HG03521 (cell line): ENCODE measurements around the gene STK38.

Experiments
- ATAC-seq: cut with Tn5 transposase; IDR thresholded peaks from one replicate; pipeline ENCODE4 v1.9.1; 2021; ENCODE audit warnings: mild to moderate bottlenecking, moderate library complexity; ENCODE audit not compliant: unreplicated experiment

Gene STK38

DNA sequence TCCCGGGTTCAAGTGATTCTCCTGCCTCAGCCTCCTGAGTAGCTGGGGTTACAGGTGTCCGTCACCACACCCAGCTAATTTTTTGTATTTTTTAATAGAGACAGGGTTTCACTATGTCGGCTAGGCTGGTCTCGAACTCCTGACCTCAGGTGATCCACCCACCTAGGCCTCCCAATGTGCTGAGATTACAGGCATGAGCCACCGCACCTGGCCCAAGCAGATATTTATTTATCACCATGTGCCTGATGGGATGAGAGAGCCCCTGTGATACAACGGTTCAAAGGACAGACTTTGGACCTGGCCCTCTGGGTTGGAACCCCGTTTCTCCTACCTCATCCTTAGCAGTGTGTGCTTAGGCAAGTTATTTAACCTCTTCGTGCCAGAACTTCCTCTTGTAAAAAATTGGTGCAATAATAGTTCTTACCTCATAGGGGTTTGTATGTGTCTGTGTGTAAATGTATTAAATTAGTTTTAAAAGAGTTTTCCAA is 19.2 kb upstream of the STK38 start:
- no peak for ATAC-seq

GRCh38 chr6:36563928-36564284 is 16.6 kb upstream of the STK38 start:
- ATAC-seq, result no peak

- no peak for ATAC-seq
Observed at GRCh38 chr6:36563237-36563927, 16.1 kb upstream of the STK38 start.

- no peak for ATAC-seq
Observed at GRCh38 chr6:36560822-36561221, 13.5 kb upstream of the STK38 start.

DNA sequence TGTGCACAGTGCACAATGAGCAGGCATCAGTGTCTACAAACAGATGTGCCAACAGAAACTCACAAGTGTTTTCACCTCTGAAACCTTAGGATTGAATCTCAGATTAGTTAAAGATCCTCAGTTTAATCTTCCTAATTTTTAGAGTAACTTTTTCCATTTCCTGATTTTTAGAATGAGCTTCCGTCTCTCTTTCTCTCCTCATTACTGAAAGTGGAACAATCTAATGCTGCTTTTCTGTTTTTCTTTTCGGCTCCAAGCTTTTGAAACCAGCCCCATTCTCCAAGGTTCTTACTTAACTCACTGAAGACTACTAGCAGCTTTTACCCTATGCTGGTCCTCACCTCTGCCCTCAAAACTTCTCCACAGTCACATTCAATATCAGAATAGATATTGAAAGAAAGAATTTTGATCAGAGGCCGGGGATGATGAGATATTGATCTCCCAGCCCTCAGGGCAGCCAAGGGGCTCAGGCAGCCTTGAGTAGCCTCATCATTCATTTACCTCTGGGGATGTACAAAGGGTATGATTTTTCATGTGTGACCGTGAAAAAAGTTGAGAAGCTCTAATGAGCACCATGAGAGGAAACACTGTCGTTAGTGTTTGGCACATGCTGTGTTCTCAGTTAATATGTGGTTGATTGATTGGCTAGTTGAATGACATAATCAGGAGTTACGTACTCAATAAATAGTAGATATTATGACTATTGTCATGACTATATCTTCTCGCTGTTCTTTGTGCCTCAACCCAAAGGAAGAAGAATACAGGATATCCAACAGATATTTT is 11.9 kb upstream of the STK38 start:
- ATAC-seq, result no peak

- ATAC-seq, result no peak
Observed at GRCh38 chr6:36556281-36556680, 9.0 kb upstream of the STK38 start.

DNA sequence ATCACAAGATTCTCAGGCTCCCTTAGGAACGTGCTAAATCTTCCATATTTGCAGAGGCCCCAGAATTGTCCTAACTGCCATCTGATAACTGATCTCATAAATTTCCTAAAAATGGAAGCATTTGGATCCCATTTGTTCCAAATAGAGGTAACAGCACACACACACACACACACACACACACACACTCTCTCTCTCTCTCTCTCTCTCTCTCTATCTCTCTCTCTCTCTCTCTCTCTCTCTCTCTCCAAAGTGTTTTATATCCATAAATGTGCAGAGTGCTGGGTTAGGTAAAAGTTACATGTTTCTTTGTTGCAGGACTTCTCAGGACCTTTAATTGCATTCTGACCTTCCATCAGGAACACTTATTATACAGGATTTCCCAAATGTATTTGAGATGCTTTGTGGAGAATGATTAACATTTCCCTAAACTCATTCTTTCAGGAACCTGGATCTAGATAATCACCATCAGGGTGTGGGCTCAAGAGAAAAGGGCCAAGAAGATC is 8.5 kb upstream of the STK38 start:
- ATAC-seq, result no peak

- no peak for ATAC-seq
Observed at GRCh38 chr6:36550473-36551000, 3.3 kb upstream of the STK38 start.

- no peak for ATAC-seq
Observed at GRCh38 chr6:36548401-36548743, 1.1 kb upstream of the STK38 start.

DNA sequence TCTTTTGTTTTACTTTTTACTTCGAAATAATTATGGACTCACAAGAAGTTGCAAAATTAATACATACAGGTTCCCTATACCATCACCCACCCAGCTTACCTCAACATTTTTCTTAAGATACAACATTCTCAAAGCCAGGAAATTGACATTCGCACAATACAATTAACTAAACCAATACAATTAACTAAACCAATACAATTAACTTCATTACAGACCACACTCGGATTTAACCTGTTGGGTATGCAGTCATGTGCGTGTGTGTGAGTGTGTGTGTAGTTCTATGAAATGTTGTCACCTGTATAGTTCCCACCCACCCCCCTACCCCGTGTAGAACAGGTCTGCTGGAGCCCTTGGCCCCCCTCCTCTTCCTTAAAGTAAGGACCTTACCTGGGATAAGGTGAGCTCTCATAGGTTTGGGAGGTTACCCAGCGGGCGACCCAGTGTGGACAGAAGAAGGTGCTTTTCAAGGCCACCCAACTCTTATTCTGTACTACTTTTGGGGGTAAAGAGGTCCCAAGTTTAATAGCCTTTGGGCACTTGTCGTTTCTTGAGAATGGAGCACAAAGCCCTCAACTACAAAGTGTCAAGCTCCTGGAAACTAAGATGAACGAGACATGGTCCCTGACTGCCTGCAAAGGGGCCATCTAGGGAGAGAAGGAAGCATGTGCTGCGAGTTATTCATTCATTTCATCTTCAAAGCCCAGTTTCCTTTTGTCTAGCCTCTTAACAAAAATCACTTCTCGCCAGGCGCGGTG is 544 bp upstream of the STK38 start:
- ATAC-seq, result no peak

DNA sequence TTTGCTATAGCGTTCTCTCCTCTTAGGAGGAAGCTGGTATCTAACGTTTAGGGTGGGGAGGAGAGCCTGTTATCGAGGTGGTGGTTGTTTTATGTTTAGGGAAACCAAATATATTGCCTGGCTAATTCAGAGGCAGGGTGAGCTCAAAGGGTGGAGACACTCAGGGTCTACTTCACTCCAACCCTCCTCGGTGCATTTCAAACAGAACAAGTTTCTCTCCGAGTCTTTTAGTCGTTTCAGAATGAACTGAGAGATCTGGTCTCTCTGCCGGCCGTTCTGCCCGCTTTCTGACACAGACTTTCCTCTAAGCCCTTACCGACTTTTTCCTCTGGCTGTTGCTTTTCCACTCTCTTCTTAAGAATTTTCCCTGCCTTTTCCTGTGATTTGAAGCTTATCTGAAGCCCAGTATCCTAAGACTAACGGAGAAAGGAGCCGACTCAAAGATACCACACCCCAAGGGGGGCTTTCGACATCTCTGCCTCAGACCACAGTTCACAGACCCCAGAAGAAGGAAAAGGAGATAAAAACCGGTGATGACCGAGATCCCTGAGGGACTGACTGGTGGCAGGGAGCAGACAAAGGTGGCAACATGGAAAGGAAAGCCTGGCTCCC is 865 bp downstream of the STK38 start:
- no peak for ATAC-seq

DNA sequence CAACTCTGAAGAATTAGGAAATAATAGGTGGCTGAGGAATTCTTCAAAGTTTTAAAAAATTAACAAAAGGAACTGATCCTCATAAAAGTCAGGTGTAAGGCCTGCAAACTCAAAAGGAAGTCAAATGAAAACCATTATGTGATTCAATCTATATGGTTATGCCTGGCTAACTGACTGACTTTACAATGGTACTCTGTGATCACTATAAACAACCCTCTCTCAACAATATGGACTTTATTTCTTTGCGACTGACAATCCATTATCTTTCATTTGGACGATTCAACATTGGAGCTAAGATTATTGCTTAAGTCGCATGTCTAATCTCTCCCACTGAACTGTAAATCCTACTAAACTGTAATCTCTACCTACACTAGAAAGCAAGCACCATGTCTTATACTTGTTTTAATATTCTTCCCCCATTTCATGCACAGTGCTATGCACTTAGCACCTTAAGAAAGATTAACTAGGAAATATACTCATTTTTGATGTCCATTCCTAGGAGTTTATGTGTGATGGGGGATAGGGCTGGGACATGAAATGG is 1.4 kb downstream of the STK38 start:
- no peak for ATAC-seq

DNA sequence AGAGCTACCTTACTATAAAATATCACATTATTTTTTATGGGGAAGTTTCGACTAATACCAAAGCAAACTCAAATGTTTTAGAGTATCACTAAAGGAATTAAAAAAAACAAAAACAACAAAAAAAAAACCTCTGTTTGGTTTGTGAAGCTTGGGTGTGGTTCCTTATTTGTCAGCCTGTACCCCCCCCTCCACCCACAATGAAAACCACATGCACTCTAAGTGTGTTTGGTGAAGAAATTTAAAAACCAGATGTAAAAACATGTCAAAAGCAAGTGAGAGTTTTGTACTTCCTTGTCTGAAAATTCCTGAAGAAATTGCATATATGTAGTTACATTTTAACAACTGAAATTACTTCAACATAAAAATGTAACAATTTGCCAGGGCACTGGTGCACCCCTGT is 3.1 kb downstream of the STK38 start:
- ATAC-seq, result no peak

DNA sequence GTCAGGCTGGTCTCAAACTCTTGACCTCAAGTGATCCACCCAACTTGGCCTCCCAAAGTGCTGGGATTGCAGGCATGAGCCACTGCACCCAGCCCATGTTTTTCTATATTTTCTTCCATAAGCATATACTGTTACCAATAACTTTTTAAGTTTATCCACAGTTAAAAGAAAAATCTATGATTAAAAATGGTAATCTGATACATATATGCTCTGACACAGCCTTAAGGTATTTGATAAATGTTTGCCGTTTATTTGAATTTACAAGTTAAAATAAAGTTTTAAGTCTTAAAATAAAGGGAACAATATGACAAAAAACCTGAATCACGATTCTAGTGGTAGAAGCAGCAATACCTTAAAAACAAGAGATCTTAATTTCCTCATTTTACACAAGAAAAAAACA is 5.2 kb downstream of the STK38 start:
- ATAC-seq, result no peak

DNA sequence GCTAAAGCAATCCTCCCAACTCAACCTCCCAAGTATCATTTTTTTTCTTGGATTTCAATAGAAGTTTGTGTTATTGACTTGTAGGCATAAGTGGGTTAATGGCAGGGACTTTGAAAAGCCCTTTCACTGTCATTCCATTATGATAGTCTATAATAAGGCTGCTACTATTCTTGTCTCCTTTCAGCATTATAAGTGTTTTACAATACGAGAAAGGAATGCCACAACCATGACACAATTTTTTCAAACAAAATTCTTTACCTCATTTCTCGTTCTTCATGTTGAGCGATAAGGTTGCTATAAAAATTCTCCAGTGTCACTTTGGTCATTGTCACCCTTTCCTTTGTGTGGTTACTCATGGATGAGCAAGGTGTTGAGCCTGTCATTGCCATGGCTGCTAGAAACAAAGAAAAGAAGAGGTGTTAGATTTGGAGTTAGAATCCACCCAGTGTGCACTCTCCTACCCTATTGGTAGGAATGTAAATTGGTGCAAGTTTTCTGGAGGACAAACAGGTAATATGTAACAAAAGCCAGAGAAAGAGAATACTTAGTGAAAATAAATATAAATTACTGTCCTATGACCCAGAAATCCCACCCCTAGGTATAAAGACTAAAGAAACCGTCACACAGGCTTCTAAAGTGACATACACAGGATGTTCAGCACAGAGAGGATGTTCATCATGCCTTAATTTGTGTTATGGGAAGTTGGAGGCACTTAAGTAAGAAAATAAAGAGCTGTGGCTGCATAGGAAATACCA is 7.3 kb downstream of the STK38 start:
- ATAC-seq, result no peak

GRCh38 chr6:36536873-36537547 is 10.3 kb downstream of the STK38 start:
- no peak for ATAC-seq

DNA sequence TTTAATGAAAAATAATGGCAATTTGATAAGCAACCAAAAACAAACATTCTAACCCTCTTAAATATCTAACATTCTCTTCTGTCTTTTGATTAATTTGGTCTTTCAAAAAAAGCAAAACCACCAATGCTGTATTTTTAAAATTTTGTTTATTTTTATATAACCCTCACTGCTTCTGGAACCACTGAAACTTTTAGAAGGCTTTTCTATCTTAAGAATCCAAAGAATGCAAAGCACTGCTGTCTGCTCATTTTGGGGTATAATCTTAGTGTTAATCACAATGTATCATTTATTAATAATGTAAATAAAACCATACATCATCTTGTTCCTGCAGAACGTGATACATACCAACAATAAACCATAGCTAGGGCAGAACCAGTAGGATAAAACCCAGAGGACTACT is 14.0 kb downstream of the STK38 start:
- no peak for ATAC-seq

GRCh38 chr6:36526066-36526465 is 21.2 kb downstream of the STK38 start:
- no peak for ATAC-seq

DNA sequence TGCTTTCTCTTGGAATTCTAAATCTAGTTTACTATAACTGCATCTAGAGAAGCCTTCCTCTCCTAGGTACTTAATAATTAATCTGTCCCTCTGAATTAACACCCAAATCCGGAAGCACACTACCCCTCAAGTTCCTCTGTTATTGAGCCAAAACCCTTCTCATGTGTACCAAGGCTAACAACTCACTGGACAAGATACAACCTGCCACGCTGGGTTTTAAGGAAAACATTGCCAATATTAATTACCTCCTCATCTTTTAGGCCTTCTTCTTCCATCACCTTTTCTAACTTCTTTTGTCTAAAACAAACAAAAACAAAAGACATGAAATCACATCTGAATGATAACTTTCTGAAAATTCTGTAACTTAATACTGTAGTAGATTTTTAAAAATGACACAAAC is 21.9 kb downstream of the STK38 start:
- ATAC-seq, result no peak
